Activated CD4-positive, alpha-beta T cell treated with anti-CD3 and anti-CD28 coated beads for 48 hours (primary cell): ENCODE results near the gene SEPTIN1.

Experiments
- DNase-seq: peaks from one replicate; pipeline ENCODE4 v3.0.0-alpha.2; 2020

The SEPTIN1 gene

DNA sequence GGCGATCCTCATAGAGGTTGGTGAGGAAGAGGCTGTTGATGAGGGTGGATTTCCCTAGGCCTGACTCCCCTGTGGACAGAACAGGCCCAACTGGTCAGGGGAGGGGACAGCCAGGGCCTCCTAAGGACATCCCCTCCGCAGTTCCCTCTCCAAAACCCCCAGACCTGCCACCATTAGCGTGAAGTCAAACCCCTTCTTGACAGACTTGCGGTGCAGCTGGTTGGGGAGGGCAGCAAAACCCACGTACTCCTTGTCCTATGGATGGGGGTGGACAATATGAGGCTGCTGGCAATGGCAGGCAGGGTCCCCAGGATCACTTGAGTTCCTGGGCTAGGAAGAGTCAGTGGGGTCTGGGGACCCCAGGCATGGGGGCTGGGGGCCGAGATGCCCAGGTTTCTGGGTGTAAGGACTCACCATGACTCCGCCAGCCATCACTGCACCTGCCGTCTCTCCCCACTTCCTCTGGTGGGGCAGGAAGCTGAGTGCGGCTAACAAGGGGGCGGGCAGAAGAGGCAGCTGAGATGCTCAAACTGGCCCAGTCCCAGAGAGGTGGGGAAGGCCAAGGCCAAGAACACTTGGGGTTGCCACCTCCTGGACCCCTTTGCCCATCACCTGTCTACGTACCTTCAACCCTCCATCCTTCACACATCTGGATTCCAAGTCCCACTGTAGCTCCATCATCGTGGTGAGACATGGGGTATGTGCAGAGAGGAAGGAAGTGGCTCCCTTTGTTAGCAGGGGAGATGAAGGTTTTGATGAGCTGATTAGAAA is at the start of gene SEPTIN1:
SEPTIN1 (minus strand) TSS at position 451 of the 771 bp plus-strand sequence; CDS start at position 432, 19 bp downstream.
- DNase-seq, result peak; percentile 82

GRCh38 chr16:30430428-30430970 is 48.1 kb upstream of the SEPTIN1 start:
- peak; percentile 49 for DNase-seq

- peak; percentile 98 for DNase-seq
These were observed 47.5 kb upstream of the SEPTIN1 start, which contains the start of gene DCTPP1 for GRCh38 chr16:30429678-30430427. Gene DCTPP1 (minus strand): TSS chr16:30430030. CDS start chr16:30429980, 50 bp downstream.

GRCh38 chr16:30429418-30429677 is 47.0 kb upstream of the SEPTIN1 start:
- no peak for DNase-seq

GRCh38 chr16:30428055-30428454 is 45.7 kb upstream of the SEPTIN1 start:
- no peak for DNase-seq

DNA sequence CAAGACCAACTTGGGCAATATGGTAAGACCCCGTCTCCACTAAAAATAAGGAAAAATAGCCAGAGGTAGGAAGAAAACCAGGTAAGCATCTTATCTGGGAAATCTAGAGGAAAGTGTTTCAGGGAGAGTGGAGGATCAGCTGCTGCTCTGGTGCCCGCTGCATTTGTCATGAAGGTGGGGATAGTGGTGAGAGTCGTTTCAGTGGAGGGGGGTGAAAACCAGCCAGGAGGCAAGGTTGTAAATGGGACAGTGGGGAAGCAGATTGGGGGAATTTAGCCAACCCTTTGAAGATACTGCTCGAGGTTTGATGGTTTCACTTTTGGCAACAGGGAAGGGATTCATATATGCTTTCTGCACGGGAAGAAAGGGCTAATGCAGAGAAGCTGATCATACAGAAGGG is 38.6 kb upstream of the SEPTIN1 start:
- DNase-seq, result no peak

- peak; percentile 27 for DNase-seq
These were observed 36.2 kb upstream of the SEPTIN1 start for GRCh38 chr16:30418350-30419181.

GRCh38 chr16:30417529-30418349 is 35.4 kb upstream of the SEPTIN1 start:
- DNase-seq, result peak; percentile 92

DNA sequence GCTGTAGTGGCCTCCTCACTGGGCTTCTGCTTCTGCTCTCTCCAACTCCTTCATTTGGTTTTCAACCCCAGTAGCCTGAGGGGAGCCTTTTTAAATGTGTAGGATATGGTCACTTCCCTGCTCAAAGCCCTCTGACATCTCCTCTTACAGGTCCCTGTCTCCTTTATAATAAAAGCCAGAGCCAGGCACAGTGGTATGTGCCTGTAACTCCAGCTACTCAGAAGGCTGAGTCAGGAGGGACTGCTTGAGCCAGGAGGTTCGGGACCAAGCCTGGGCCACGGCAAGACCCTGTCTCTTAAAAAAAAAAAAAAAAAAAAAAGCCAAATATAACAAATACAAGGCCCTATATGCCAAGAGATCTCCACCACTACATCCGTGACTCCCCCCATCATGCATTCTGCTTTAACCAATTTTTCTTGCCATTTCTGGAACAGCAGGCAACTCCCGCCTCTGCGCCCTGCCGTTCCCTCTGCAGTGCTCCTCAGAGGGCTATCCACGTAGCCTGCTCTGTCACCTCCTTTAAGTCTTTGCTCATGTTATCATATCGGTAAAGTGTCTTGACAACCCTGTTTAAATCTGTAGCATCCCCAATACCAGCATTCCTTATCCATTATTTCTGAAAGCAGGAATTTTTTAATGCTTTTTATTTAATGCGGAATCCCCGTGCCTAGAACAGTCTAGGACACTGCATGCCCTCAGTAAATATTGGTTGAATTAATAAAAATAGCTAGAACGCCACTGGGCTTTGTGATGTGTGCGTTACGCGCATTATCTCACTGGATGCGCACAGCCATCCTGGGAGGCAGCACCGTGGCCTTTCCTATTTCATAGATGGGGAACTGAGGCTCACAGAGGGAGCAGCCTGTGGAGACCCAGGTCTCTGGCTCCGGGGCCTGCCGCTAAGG is 34.5 kb upstream of the SEPTIN1 start:
- no peak for DNase-seq

GRCh38 chr16:30416047-30416603 is 33.8 kb upstream of the SEPTIN1 start:
- DNase-seq, result no peak

GRCh38 chr16:30414159-30414558 is 31.8 kb upstream of the SEPTIN1 start:
- DNase-seq, result no peak

DNA sequence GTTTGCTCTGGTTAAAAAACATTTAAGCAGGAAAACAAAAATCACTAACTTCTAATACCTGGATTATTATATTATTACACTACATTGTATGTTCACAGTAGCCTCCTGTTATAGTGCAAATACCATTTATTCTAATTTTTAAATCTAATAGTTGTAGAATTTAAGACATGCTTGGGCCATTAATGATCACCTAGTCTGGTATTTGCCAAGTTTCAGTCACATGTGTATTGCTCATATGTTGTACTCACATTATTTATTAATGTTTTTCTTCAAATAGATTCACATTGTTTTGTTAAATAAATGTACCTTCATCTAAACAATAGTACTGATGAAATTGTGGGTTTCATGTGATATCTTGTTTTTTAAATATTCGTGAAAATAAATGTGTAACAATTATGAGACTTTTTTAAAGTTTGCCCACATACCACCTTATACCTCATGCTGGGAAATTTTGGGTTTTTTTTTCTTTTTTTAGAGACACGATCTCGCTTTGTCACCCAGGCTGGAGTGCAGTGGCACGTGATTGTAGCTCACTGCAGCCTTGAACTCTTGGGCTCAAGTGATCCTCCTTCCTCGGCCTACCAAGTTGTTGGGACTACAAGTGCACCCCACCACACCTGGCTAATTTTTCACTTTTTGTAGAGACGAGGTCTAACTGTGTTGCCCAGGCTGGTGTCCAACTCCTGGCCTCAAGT is 30.9 kb upstream of the SEPTIN1 start:
- no peak for DNase-seq

DNA sequence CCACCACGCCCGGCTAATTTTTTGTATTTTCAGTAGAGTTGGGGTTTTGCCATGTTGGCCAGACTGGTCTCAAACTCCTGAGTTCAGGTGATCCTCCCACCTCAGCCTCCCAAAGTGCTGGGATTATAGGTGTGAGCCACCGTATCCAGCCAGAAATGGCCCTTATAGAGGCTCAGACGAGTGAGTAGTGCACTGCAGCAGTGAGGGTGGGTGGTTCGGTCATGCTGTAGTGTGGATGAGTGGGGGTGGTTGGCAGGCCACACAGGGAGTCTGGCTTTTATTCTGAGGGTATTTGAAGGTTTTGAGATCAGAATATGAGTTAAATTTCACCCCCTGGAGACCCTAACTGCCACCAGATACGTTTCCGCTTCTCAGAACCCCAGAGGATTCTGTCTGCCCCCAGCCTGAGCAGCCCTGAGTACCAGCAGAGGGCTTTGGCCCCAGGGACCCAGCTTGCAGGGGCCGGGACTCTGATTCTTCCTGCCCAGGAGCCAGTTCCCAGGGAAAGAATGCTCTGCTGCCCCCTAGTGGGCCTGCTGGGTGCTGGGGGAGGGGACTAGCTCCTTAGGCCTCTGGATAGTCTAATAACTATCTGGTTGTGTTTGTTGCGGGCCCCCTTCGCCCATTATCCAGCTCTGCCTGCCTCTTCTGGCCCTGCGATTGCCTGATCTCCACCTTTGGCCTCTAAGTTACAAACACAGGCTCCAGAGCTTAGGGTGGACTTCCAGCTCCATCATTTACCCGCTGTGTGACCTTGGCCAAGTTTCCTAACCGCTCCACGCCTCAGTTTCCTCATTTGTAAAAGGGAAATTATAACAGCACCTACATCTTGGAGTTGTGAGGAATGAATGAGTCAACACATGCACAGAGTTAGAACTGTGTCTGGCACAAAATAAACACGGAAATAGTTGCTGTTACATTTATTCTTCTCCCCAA is 27.0 kb upstream of the SEPTIN1 start:
- DNase-seq, result peak; percentile 95

DNA sequence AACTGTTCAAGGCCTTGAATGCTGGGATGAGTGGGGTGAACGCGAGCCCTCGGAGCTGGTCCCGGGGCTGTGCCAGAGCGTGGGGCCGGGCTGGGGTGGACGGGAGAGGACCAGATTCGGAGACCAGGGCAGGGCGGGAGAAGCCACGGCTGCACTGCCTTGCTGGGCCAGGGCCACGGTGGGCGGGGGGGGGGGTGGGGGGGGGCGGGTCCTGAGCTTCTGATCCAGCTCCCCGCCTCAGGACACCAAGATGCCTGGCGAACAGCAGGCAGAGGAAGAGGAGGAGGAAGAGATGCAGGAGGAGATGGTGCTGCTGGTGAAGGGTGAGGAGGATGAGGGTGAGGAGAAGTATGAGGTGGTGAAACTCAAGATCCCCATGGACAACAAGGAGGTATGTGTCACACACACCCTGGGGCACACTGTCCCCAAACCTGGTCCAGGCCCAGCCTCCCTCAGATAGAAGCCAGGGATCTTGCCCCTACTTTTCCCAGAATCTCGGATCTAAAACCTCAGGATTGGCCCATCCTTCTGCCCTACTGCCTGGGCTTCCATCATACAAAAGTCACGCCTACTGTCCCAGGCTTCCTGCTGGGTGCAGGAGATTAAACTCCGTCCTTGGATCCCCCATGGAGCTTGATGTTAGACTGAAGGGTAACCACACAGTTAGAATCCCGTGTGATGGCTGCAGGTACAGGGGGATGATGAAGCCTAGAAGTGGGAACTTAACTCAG is 25.6 kb upstream of the SEPTIN1 start:
- DNase-seq, result no peak

DNA sequence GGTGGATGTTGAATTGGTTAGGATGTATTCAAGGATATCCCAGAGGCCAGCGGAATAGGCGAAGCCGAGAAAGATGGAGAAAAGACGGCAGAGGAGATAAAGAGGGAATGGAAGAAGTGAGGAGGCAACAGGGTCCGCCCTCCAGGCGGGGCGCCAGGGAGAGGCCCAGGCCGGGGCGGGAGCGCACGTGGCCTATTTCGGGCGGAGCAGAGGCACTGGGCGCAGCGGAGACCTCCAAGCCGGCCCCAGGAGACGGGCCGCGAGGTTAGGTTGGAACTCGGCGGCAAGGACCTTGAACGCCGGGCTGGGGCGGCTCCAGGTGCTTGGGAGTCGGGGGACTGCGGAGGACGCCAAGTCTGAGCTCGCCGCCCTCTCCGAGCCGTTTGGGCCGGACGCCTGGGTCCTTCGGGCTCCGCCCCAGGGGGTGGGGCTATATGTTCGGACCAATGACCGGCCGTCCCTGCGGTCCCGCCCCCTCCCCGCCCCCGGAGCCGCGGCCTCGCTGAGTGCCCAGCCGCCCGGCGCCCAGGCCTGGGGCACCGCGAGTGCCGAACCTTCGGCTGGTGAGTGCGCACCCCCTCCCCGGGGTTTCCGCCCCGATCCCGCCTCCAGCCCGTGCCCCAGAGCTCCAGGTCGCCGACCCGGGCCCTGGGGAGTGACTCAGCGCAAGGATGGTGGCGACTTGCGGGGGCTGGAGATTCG is 24.9 kb upstream of the SEPTIN1 start, which contains the start of gene ZNF771:
ZNF771 (plus strand) TSS at position 505 of the 702 bp plus-strand sequence. CDS start 448 bp downstream, outside the sequence.
- peak; percentile 95 for DNase-seq

DNA sequence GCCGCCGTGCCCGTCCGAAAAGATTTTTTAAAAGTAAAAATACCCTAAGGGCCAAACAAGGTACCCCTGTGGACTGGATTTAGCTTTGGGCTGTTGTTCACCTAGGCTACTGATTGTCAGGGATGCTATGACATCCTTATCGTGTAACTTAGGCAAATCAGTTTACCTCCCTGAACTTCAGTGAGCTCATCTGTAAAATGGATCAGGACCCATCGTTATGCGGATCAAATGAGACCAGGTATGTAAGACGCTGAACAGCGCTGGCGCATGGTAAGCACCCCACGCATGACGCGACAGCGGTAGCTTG is 24.4 kb upstream of the SEPTIN1 start:
- DNase-seq, result no peak

DNA sequence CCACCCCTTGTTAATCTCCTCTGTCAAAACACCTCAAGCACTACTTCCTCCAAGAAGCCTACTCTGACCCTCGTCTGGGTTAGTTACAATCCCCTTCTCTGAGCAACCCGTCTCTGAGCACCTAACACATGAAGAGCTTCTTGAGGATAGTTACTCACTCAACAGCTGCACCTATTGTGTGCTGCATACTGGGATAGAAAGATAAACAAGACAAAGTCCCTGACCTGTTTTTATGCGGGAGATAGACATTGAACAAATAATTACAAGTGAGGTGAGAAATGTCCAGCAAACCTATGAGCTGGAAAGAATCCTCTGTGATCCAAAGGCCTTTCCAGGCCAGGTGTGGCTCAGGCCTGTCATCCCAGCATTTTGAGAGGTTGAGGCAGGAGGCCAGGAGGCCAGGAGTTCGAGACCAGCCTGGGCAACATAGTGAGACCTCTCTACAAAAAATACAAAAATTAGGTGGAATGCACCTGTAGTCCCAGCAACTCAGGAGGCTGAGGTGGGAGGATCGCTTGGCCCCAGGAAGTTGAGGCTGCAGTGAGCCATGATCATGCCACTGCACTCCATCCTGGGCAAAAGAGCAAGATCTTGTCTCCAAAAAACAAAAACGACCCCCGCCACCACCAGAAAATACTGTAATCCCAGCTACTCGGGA is 19.5 kb upstream of the SEPTIN1 start:
- no peak for DNase-seq
